ENCODE measurements around the gene UIMC1. TPM values are rescaled to one million over a fixed set of nuclear protein-coding genes. Genes with fewer than 3 reads are reported as not detected.

Gene UIMC1
- total and polyA plus RNA-seq, 2 of the 4 experiments (the other 2 are of a cell fraction), result 19.5 to 27.6 TPM

- no peak overlapping the region for H3K27ac ChIP-seq (ENCODE audit: insufficient read depth, low read length)
- WGBS, 2 experiments (ENCODE audit: extremely low coverage in 2 of 2, insufficient read length in 1 of 2), result no CpG with 5 or more reads among the region's 7 CpGs
- peaks cover 2% of the 10 kb centered on the region; the same call in 1 of the 2 replicates for H3K4me1 ChIP-seq (ENCODE audit: control insufficient read depth, insufficient read depth, low read length)
- H2BK15ac ChIP-seq (ENCODE audit: low read depth, low read length), result no peak overlapping the region
- H3K9ac ChIP-seq (ENCODE audit: low read depth, low read length), result no peak overlapping the region
- intact Hi-C loops (cut with micrococcal nuclease), result no loop called here
- no peaks in the 10 kb centered on the region for H3K9me3 ChIP-seq (ENCODE audit: control insufficient read depth, insufficient read depth, low read length)
- no peak overlapping the region for H2AK9ac ChIP-seq (replicated peaks; ENCODE audit: low read depth, low read length, poor library complexity)
- no peaks in the 10 kb centered on the region for H3K9me1 ChIP-seq (ENCODE audit: insufficient read depth, low read length)
- no peaks in the 10 kb centered on the region for H3K27me3 ChIP-seq (ENCODE audit: control insufficient read depth, insufficient read depth, low read length)
- peaks cover 19% of the 10 kb centered on the region in 2 experiments; a peak in 3 of 4 replicates for H3K79me1 ChIP-seq (ENCODE audit: low read depth in 1 of 2, low read length in 2 of 2)
- no peak for ATAC-seq (ENCODE audit: low read depth)
- ChIA-PET CTCF (interaction anchor here (1.0 kb wide), 1 partner anchor 18 kb away, joined by 3 read pairs; no protein-coding TSS in a partner anchor), POLR2A (ENCODE audit: unreplicated experiment) (no interaction called here)
- H2BK120ac ChIP-seq (ENCODE audit: low read depth, low read length), result no peak overlapping the region
- H4K5ac ChIP-seq (ENCODE audit: low read depth, low read length), result no peak overlapping the region
- no peak overlapping the region for H3K4me2 ChIP-seq (ENCODE audit: low read depth, low read length)
- TF ChIP-seq CHD1 (IDR thresholded peaks at IDR 0.05; ENCODE audit: low read depth, low read length), result no peak
- TF ChIP-seq MXI1 (IDR thresholded peaks at IDR 0.05; ENCODE audit: borderline replicate concordance, low read depth, low read length), result no peak
- TF ChIP-seq SMC3 (IDR thresholded peaks at IDR 0.05; ENCODE audit: low read depth, low read length), result no peak
- TF ChIP-seq CEBPB (IDR thresholded peaks at IDR 0.05; ENCODE audit: low read depth, low read length), result no peak
- no peak for TF ChIP-seq RAD21 (IDR thresholded peaks at IDR 0.05; ENCODE audit: low read length)
- TF ChIP-seq RCOR1 (IDR thresholded peaks at IDR 0.05; ENCODE audit: insufficient replicate concordance, low read length), result no peak
- TF ChIP-seq RFX5 (IDR thresholded peaks at IDR 0.05; ENCODE audit: low read depth, low read length), result no peak
- TF ChIP-seq USF2 (IDR thresholded peaks at IDR 0.05; ENCODE audit: low read depth, low read length), result no peak
- TF ChIP-seq NFE2L2 (IDR thresholded peaks at IDR 0.05; ENCODE audit: low read depth, low read length), result no peak
- no peak for TF ChIP-seq MAZ (IDR thresholded peaks at IDR 0.05; ENCODE audit: borderline replicate concordance, low read depth, low read length)
- no peak for TF ChIP-seq ELK1 (IDR thresholded peaks at IDR 0.05; ENCODE audit: borderline replicate concordance, low read depth, low read length)
- TF ChIP-seq BHLHE40 (IDR thresholded peaks at IDR 0.05; ENCODE audit: low read depth, low read length), result no peak
- no peak for TF ChIP-seq CTCF (conservative IDR thresholded peaks at IDR 0.05; ENCODE audit: low read depth, low read length)
- TF ChIP-seq POLR2A (IDR thresholded peaks at IDR 0.05; ENCODE audit: low read depth, low read length), result no peak
- TF ChIP-seq MAFK (IDR thresholded peaks at IDR 0.05; ENCODE audit: low read depth, low read length), result no peak
- TF ChIP-seq FOS (IDR thresholded peaks at IDR 0.05; ENCODE audit: low read depth, low read length), result no peak
- H2AFZ ChIP-seq (replicated peaks; ENCODE audit: low read length, poor library complexity), result no peak overlapping the region
- H2AK5ac ChIP-seq (ENCODE audit: low read depth, low read length), result no peak overlapping the region
- no peak overlapping the region for H3K23ac ChIP-seq (ENCODE audit: low read depth, low read length)
- no peak overlapping the region for H3K18ac ChIP-seq (ENCODE audit: low read depth, low read length)
- no TSS peak for BruUV-seq (replicated peaks)
- H4K20me1 ChIP-seq (ENCODE audit: insufficient read depth, low read length), result peaks cover 9% of the 10 kb centered on the region; the same call in 1 of the 2 replicates
- no peak overlapping the region for H2BK5ac ChIP-seq (ENCODE audit: low read depth, low read length, poor library complexity, severe bottlenecking)
- H3K36me3 ChIP-seq (ENCODE audit: control insufficient read depth, insufficient read depth, low read length), result peaks cover 16% of the 10 kb centered on the region
- DNase-seq, result no peak
- no peak overlapping the region for H3K4ac ChIP-seq (ENCODE audit: low read depth, low read length)
- no peak overlapping the region for H3K14ac ChIP-seq (replicated peaks; ENCODE audit: low read depth, low read length)
- dilution Hi-C loops (cut with HindIII; ENCODE audit: low sequenced_read_pairs, unreplicated experiment), result no loop called here
- H3K4me3 ChIP-seq (ENCODE audit: insufficient read depth, low read depth, low read length), result no peak overlapping the region
- no peak overlapping the region for H2BK20ac ChIP-seq (ENCODE audit: low read depth, low read length)
- no peak overlapping the region for H3K56ac ChIP-seq (ENCODE audit: extremely low read depth, insufficient read depth, low read length)
- H4K8ac ChIP-seq (ENCODE audit: low read depth in 2 of 2, low read length in 2 of 2), result no peak overlapping the region
- no peak overlapping the region for H4K91ac ChIP-seq (ENCODE audit: insufficient read depth, low read depth, low read length)
- in situ Hi-C loops (cut with MboI; ENCODE audit: low sequenced_read_pairs), result no loop called here
Measured at GRCh38 chr5:176952531-176953193, 53.9 kb downstream of the UIMC1 start.

Data from IMR-90 (cell line).